ENCODE data around the gene KIAA2012. TPM values are rescaled to one million over a fixed set of nuclear protein-coding genes. Genes with fewer than 3 reads are reported as not detected.

The KIAA2012 gene
- total RNA-seq, 1 donor from 2014 or later = not detected

- Mint-ChIP-seq H3K4me3 (ENCODE audit: low read depth) (no peak overlapping the region), H3K27me3 (ENCODE audit: low read depth) (no peaks in the 10 kb centered on the region), H3K4me1 (ENCODE audit: low read depth) (peaks cover 3% of the 10 kb centered on the region), H3K9me3 (no peaks in the 10 kb centered on the region), H3K27ac (no peak overlapping the region), H3K36me3 (ENCODE audit: low read depth) (no peaks in the 10 kb centered on the region)
- DNase-seq (ENCODE audit: low spot score) = no peak
- intact Hi-C loops (cut with micrococcal nuclease) = no loop called here
Observed at GRCh38 chr2:202071107-202071506, 1.9 kb upstream of the KIAA2012 start.

- Mint-ChIP-seq H3K36me3 (ENCODE audit: low read depth) (no peaks in the 10 kb centered on the region), H3K9me3 (no peaks in the 10 kb centered on the region), H3K27me3 (ENCODE audit: low read depth) (peaks cover 2% of the 10 kb centered on the region), H3K27ac (no peak overlapping the region), H3K4me1 (ENCODE audit: low read depth) (peaks cover 3% of the 10 kb centered on the region), H3K4me3 (ENCODE audit: low read depth) (no peak overlapping the region)
- intact Hi-C loops (cut with micrococcal nuclease) = no loop called here
- DNase-seq (ENCODE audit: low spot score) = no peak
Observed at GRCh38 chr2:202072226-202072625, 829 bp upstream of the KIAA2012 start.

GRCh38 chr2:202074324-202074723 lies 1.3 kb downstream of the KIAA2012 start:
- intact Hi-C loops (cut with micrococcal nuclease) = no loop called here
- peaks cover 5% of the 10 kb centered on the region for H3K27me3 Mint-ChIP-seq (ENCODE audit: low read depth)
- H3K9me3 Mint-ChIP-seq = no peaks in the 10 kb centered on the region
- H3K36me3 Mint-ChIP-seq (ENCODE audit: low read depth) = no peaks in the 10 kb centered on the region
- peaks cover 3% of the 10 kb centered on the region for H3K4me1 Mint-ChIP-seq (ENCODE audit: low read depth)
- H3K27ac Mint-ChIP-seq = no peak overlapping the region
- no peak overlapping the region for H3K4me3 Mint-ChIP-seq (ENCODE audit: low read depth)
- no peak for DNase-seq (ENCODE audit: low spot score)

- Mint-ChIP-seq H3K4me1 (ENCODE audit: low read depth) (no peaks in the 10 kb centered on the region), H3K27me3 (ENCODE audit: low read depth) (peaks cover 6% of the 10 kb centered on the region)
Observed at GRCh38 chr2:202079310-202079709, 6.3 kb downstream of the KIAA2012 start.

GRCh38 chr2:202084265-202084664 lies 11.2 kb downstream of the KIAA2012 start:
- H3K36me3 Mint-ChIP-seq (ENCODE audit: low read depth) = no peaks in the 10 kb centered on the region
- no peak overlapping the region for H3K27ac Mint-ChIP-seq
- no peaks in the 10 kb centered on the region for H3K4me1 Mint-ChIP-seq (ENCODE audit: low read depth)
- no peak overlapping the region for H3K4me3 Mint-ChIP-seq (ENCODE audit: low read depth)
- DNase-seq (ENCODE audit: low spot score) = no peak
- H3K27me3 Mint-ChIP-seq (ENCODE audit: low read depth) = peaks cover 4% of the 10 kb centered on the region
- intact Hi-C loops (cut with micrococcal nuclease) = no loop called here
- H3K9me3 Mint-ChIP-seq = no peaks in the 10 kb centered on the region

More at GRCh38 chr2:202079310-202079709, 6.3 kb downstream of the KIAA2012 start:
- H3K36me3 Mint-ChIP-seq (ENCODE audit: low read depth) = no peaks in the 10 kb centered on the region
- no peak overlapping the region for H3K4me3 Mint-ChIP-seq (ENCODE audit: low read depth)
- H3K27ac Mint-ChIP-seq = no peak overlapping the region
- H3K9me3 Mint-ChIP-seq = no peaks in the 10 kb centered on the region
- DNase-seq (ENCODE audit: low spot score) = no peak
- intact Hi-C loops (cut with micrococcal nuclease) = no loop called here

- intact Hi-C loops (cut with micrococcal nuclease) = no loop called here
- Mint-ChIP-seq H3K27ac (no peak overlapping the region), H3K4me1 (ENCODE audit: low read depth) (no peaks in the 10 kb centered on the region), H3K36me3 (ENCODE audit: low read depth) (no peaks in the 10 kb centered on the region), H3K9me3 (no peaks in the 10 kb centered on the region), H3K27me3 (ENCODE audit: low read depth) (peaks cover 13% of the 10 kb centered on the region), H3K4me3 (ENCODE audit: low read depth) (no peak overlapping the region)
- no peak for DNase-seq (ENCODE audit: low spot score)
Observed at GRCh38 chr2:202088777-202089176, 15.7 kb downstream of the KIAA2012 start.

- Mint-ChIP-seq H3K4me3 (ENCODE audit: low read depth) (no peak overlapping the region), H3K36me3 (ENCODE audit: low read depth) (no peaks in the 10 kb centered on the region), H3K9me3 (no peaks in the 10 kb centered on the region), H3K4me1 (ENCODE audit: low read depth) (no peaks in the 10 kb centered on the region), H3K27ac (no peak overlapping the region), H3K27me3 (ENCODE audit: low read depth) (peaks cover 13% of the 10 kb centered on the region)
- no peak for DNase-seq (ENCODE audit: low spot score)
- intact Hi-C loops (cut with micrococcal nuclease) = no loop called here
Observed at GRCh38 chr2:202090530-202090929, 17.5 kb downstream of the KIAA2012 start.

GRCh38 chr2:202091476-202091875 lies 18.4 kb downstream of the KIAA2012 start:
- H3K4me1 Mint-ChIP-seq (ENCODE audit: low read depth) = no peaks in the 10 kb centered on the region
- no peak overlapping the region for H3K27ac Mint-ChIP-seq

GRCh38 chr2:202094426-202094986 lies 21.5 kb downstream of the KIAA2012 start:
- peaks cover 11% of the 10 kb centered on the region for H3K27me3 Mint-ChIP-seq (ENCODE audit: low read depth)
- H3K4me3 Mint-ChIP-seq (ENCODE audit: low read depth) = no peak overlapping the region
- H3K9me3 Mint-ChIP-seq = no peaks in the 10 kb centered on the region
- intact Hi-C loops (cut with micrococcal nuclease) = no loop called here
- no peaks in the 10 kb centered on the region for H3K4me1 Mint-ChIP-seq (ENCODE audit: low read depth)
- no peak for DNase-seq (ENCODE audit: low spot score)
- no peaks in the 10 kb centered on the region for H3K36me3 Mint-ChIP-seq (ENCODE audit: low read depth)
- no peak overlapping the region for H3K27ac Mint-ChIP-seq

More at GRCh38 chr2:202091476-202091875, 18.4 kb downstream of the KIAA2012 start:
- H3K27me3 Mint-ChIP-seq (ENCODE audit: low read depth) = peaks cover 13% of the 10 kb centered on the region
- DNase-seq (ENCODE audit: low spot score) = no peak
- no peak overlapping the region for H3K4me3 Mint-ChIP-seq (ENCODE audit: low read depth)
- H3K9me3 Mint-ChIP-seq = no peaks in the 10 kb centered on the region
- intact Hi-C loops (cut with micrococcal nuclease) = no loop called here
- H3K36me3 Mint-ChIP-seq (ENCODE audit: low read depth) = no peaks in the 10 kb centered on the region

- H3K27ac Mint-ChIP-seq = no peak overlapping the region
- H3K9me3 Mint-ChIP-seq = no peaks in the 10 kb centered on the region
- DNase-seq (ENCODE audit: low spot score) = no peak
- H3K27me3 Mint-ChIP-seq (ENCODE audit: low read depth) = peaks cover 8% of the 10 kb centered on the region
- H3K4me1 Mint-ChIP-seq (ENCODE audit: low read depth) = no peaks in the 10 kb centered on the region
- intact Hi-C loops (cut with micrococcal nuclease) = no loop called here
- no peak overlapping the region for H3K4me3 Mint-ChIP-seq (ENCODE audit: low read depth)
- H3K36me3 Mint-ChIP-seq (ENCODE audit: low read depth) = no peaks in the 10 kb centered on the region
Observed at GRCh38 chr2:202095235-202095634, 22.2 kb downstream of the KIAA2012 start.

GRCh38 chr2:202096736-202097135 lies 23.7 kb downstream of the KIAA2012 start:
- no peak for DNase-seq (ENCODE audit: low spot score)
- H3K4me3 Mint-ChIP-seq (ENCODE audit: low read depth) = no peak overlapping the region
- peaks cover 8% of the 10 kb centered on the region for H3K27me3 Mint-ChIP-seq (ENCODE audit: low read depth)
- intact Hi-C loops (cut with micrococcal nuclease) = no loop called here
- H3K27ac Mint-ChIP-seq = no peak overlapping the region
- H3K4me1 Mint-ChIP-seq (ENCODE audit: low read depth) = no peaks in the 10 kb centered on the region
- no peaks in the 10 kb centered on the region for H3K36me3 Mint-ChIP-seq (ENCODE audit: low read depth)
- H3K9me3 Mint-ChIP-seq = no peaks in the 10 kb centered on the region

- intact Hi-C loops (cut with micrococcal nuclease) = no loop called here
- H3K4me1 Mint-ChIP-seq (ENCODE audit: low read depth) = no peaks in the 10 kb centered on the region
- H3K36me3 Mint-ChIP-seq (ENCODE audit: low read depth) = no peaks in the 10 kb centered on the region
- no peak overlapping the region for H3K4me3 Mint-ChIP-seq (ENCODE audit: low read depth)
- DNase-seq (ENCODE audit: low spot score) = no peak
- H3K27ac Mint-ChIP-seq = no peak overlapping the region
- no peaks in the 10 kb centered on the region for H3K9me3 Mint-ChIP-seq
- H3K27me3 Mint-ChIP-seq (ENCODE audit: low read depth) = peaks cover 4% of the 10 kb centered on the region
Observed at GRCh38 chr2:202098291-202098690, 25.2 kb downstream of the KIAA2012 start.

GRCh38 chr2:202099515-202099914 lies 26.5 kb downstream of the KIAA2012 start:
- H3K9me3 Mint-ChIP-seq = no peaks in the 10 kb centered on the region
- intact Hi-C loops (cut with micrococcal nuclease) = no loop called here
- no peak for DNase-seq (ENCODE audit: low spot score)
- no peak overlapping the region for H3K27ac Mint-ChIP-seq
- H3K27me3 Mint-ChIP-seq (ENCODE audit: low read depth) = no peaks in the 10 kb centered on the region
- H3K4me1 Mint-ChIP-seq (ENCODE audit: low read depth) = no peaks in the 10 kb centered on the region
- no peak overlapping the region for H3K4me3 Mint-ChIP-seq (ENCODE audit: low read depth)
- H3K36me3 Mint-ChIP-seq (ENCODE audit: low read depth) = no peaks in the 10 kb centered on the region

GRCh38 chr2:202100176-202100575 lies 27.1 kb downstream of the KIAA2012 start:
- no peaks in the 10 kb centered on the region for H3K9me3 Mint-ChIP-seq
- DNase-seq (ENCODE audit: low spot score) = no peak
- intact Hi-C loops (cut with micrococcal nuclease) = no loop called here
- H3K4me1 Mint-ChIP-seq (ENCODE audit: low read depth) = no peaks in the 10 kb centered on the region
- no peak overlapping the region for H3K4me3 Mint-ChIP-seq (ENCODE audit: low read depth)
- no peak overlapping the region for H3K27ac Mint-ChIP-seq
- no peaks in the 10 kb centered on the region for H3K27me3 Mint-ChIP-seq (ENCODE audit: low read depth)
- H3K36me3 Mint-ChIP-seq (ENCODE audit: low read depth) = no peaks in the 10 kb centered on the region

Data from activated T-helper 2 cell treated with anti-CD3 and anti-CD28 coated beads, Interferon-gamma antibody, Interleukin-2, Interleukin-4, amounts not matched to agents 10 μg/mL and 5 μg/mL and 100 μg/mL, durations not matched to agents 14 hours and 24 hours and 36 hours (primary cell).